Mesendoderm (in vitro differentiated cells): ENCODE results near the gene STX1B.

Experiments used
- DNase-seq: peaks from one replicate; pipeline ENCODE4 v3.0.0; 2013
- H2AK5ac ChIP-seq: 2 replicates; pipeline ENCODE4 v1.6.1; 2013; ENCODE audit warnings: low read length, inconsistent platforms
- H2BK120ac ChIP-seq: 2 replicates; pipeline ENCODE4 v1.6.1; 2013; ENCODE audit warnings: low read depth, mild to moderate bottlenecking, low read length, moderate library complexity, mixed read lengths
- H2BK15ac ChIP-seq: replicated peaks from 2 replicates; pipeline ENCODE4 v1.6.1; 2013; ENCODE audit warnings: low read depth, mild to moderate bottlenecking, moderate library complexity
- H2BK5ac ChIP-seq: 2 replicates; pipeline ENCODE4 v1.6.1; 2013; ENCODE audit warnings: low read length, inconsistent platforms
- H3K18ac ChIP-seq: 2 replicates; pipeline ENCODE4 v1.6.1; 2013; ENCODE audit warnings: mild to moderate bottlenecking, low read length, mixed read lengths
- H3K23ac ChIP-seq: one replicate; pipeline ENCODE4 v1.6.1; 2013; ENCODE audit warnings: low read length
- H3K27ac ChIP-seq: 2 replicates; pipeline ENCODE4 v1.5.1; 2013; ENCODE audit warnings: low read depth, mild to moderate bottlenecking, inconsistent platforms, low read length, moderate library complexity
- H3K27me3 ChIP-seq: 2 replicates; pipeline ENCODE4 v1.6.1; 2013; ENCODE audit warnings: low read length, control low read depth, mild to moderate bottlenecking, inconsistent platforms; ENCODE audit not compliant: insufficient read depth, poor library complexity
- H3K36me3 ChIP-seq: 2 replicates; pipeline ENCODE4 v1.6.1; 2013; ENCODE audit warnings: low read length, inconsistent platforms; ENCODE audit not compliant: control insufficient read depth, insufficient read depth
- H3K4ac ChIP-seq: one replicate; pipeline ENCODE4 v1.6.1; 2013; ENCODE audit warnings: low read depth, mild to moderate bottlenecking, low read length, moderate library complexity
- H3K4me1 ChIP-seq: 2 replicates; pipeline ENCODE4 v1.6.1; 2013; ENCODE audit warnings: low read depth, low read length, inconsistent platforms; ENCODE audit not compliant: control insufficient read depth
- H3K4me2 ChIP-seq: 2 replicates; pipeline ENCODE4 v1.6.1; 2013; ENCODE audit warnings: low read length
- H3K4me3 ChIP-seq: 2 replicates; pipeline ENCODE4 v1.5.1; 2013; ENCODE audit warnings: mild to moderate bottlenecking, low read length
- H3K56ac ChIP-seq: one replicate; pipeline ENCODE4 v1.6.1; 2013; ENCODE audit warnings: low read length
- H3K79me1 ChIP-seq: 2 replicates; pipeline ENCODE4 v1.6.1; 2013; ENCODE audit warnings: low read length, inconsistent platforms
- H3K79me2 ChIP-seq: 2 replicates; pipeline ENCODE4 v1.6.1; 2013; ENCODE audit warnings: mild to moderate bottlenecking, low read length; ENCODE audit not compliant: control insufficient read depth, insufficient read depth
- H3K9ac ChIP-seq: 2 replicates; pipeline ENCODE4 v1.6.1; 2013; ENCODE audit warnings: low read length, inconsistent platforms
- H4K5ac ChIP-seq: one replicate; pipeline ENCODE4 v1.6.1; 2013; ENCODE audit warnings: low read length
- H4K8ac ChIP-seq: one replicate; pipeline ENCODE4 v1.6.1; 2013; ENCODE audit warnings: low read depth, mild to moderate bottlenecking, control low read depth, low read length, moderate library complexity
- WGBS: extraction: QIAGEN DNeasy Blood & Tissue Kit; methylation state at CpG from one replicate; pipeline ENCODE4 v1.1.7; 2013; ENCODE audit warnings: low lambda C conversion rate, missing lambda C conversion rate; ENCODE audit not compliant: insufficient coverage; ENCODE audit errors: extremely low coverage; 5-methylcytosine and 5-hydroxymethylcytosine counted together

The STX1B gene

DNA sequence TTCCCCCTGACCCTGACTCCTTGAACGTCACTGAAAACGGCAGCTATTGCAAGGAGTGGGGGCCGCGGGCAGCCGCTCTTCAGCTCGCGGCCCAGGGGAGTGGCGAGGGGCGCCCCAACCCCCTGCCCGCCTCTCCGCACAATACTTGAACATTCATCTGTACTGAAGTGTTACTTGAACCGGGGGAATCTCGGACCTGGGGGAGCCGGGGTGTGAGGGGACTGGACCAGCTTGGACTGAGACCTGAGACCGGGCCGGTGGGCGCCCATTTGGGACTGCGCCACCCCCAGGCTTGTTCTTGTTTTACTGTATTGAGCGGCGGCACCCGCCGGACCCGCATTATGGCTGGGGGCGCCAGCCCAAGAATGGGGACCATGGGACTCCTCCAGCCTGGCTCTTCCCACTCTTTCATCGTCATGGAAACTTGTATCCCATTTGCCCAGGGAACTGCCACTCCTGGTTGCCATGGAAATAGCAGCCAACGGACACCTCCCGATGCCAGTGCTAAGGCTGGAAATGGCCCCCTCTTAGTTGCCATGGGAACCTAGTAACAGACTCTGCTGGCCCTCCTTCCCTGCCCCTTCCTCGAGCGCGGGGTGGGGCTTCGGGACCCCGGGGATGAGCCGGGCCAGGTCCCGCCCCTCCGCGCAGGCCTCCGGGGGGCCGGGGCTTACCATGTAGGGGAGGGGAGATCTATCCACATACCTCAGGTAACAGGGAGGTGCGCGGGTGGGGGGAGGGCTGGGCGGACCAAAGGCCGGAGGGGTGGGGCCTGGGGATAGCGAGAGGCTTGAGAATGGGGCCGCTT is 62.4 kb downstream of the STX1B start:
- no peak overlapping the region for H3K23ac ChIP-seq
- no peak overlapping the region for H4K8ac ChIP-seq
- H3K18ac ChIP-seq, result peak overlapping the region; percentile 94
- H3K27me3 ChIP-seq, result no peaks in the 10 kb centered on the region
- peaks cover 5% of the 10 kb centered on the region for H3K79me1 ChIP-seq
- H4K5ac ChIP-seq, result no peak overlapping the region
- peak; percentile 100 for DNase-seq
- H2AK5ac ChIP-seq, result no peak overlapping the region
- H3K27ac ChIP-seq, result peak overlapping the region; percentile 96
- no peaks in the 10 kb centered on the region for H3K79me2 ChIP-seq
- H3K4me3 ChIP-seq, result peak overlapping the region; percentile 17
- peak overlapping the region; percentile 89 for H3K9ac ChIP-seq
- no CpG with 5 or more reads among the region's 44 CpGs for WGBS
- no peak overlapping the region for H3K4ac ChIP-seq
- peak overlapping the region; percentile 68 for H3K4me2 ChIP-seq
- H3K4me1 ChIP-seq, result peaks cover 7% of the 10 kb centered on the region
- H3K36me3 ChIP-seq, result peaks cover 6% of the 10 kb centered on the region
- H2BK120ac ChIP-seq, result no peak overlapping the region
- peak overlapping the region; percentile 98 for H3K56ac ChIP-seq
- H2BK5ac ChIP-seq, result no peak overlapping the region
- no peak overlapping the region for H2BK15ac ChIP-seq

DNA sequence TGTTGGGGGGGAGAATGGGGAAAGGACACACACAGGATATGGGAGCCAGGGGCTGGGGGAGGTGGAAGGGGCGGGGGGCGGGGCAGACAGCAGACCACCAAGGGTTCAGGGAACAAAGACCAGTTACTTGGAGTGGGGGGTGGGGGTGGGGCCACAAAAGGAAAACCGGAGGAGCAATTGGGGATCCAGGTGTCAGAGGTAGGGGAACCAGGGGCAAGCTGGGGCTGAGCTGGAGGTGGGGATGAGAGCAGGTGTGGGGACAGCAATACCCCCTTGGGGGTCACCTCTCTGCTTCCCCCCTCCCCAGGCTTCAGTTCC is 62.9 kb downstream of the STX1B start:
- Histone ChIP-seq H3K4me2 (peak overlapping the region; percentile 68), H4K8ac (no peak overlapping the region), H3K4me1 (peaks cover 7% of the 10 kb centered on the region), H3K9ac (peak overlapping the region; percentile 66), H3K18ac (peak overlapping the region; percentile 29), H3K4ac (no peak overlapping the region), H3K27me3 (no peaks in the 10 kb centered on the region), H3K36me3 (peaks cover 7% of the 10 kb centered on the region), H3K56ac (peak overlapping the region; percentile 78), H3K23ac (no peak overlapping the region), H4K5ac (no peak overlapping the region), H2BK15ac (no peak overlapping the region), H2BK120ac (no peak overlapping the region), H3K27ac (peak overlapping the region; percentile 49), H3K79me1 (peaks cover 5% of the 10 kb centered on the region), H3K79me2 (no peaks in the 10 kb centered on the region), H2AK5ac (no peak overlapping the region), H3K4me3 (no peak overlapping the region), H2BK5ac (no peak overlapping the region)
- WGBS, result no CpG with 5 or more reads among the region's 3 CpGs
- no peak for DNase-seq

- no peak overlapping the region for H2BK5ac ChIP-seq
- H3K4me2 ChIP-seq, result no peak overlapping the region
- H3K36me3 ChIP-seq, result peaks cover 7% of the 10 kb centered on the region
- H3K18ac ChIP-seq, result no peak overlapping the region
- H3K79me2 ChIP-seq, result no peaks in the 10 kb centered on the region
- H4K8ac ChIP-seq, result no peak overlapping the region
- peaks cover 5% of the 10 kb centered on the region for H3K79me1 ChIP-seq
- no peak overlapping the region for H3K4ac ChIP-seq
- no peak overlapping the region for H3K27ac ChIP-seq
- peaks cover 7% of the 10 kb centered on the region for H3K4me1 ChIP-seq
- H3K9ac ChIP-seq, result no peak overlapping the region
- H4K5ac ChIP-seq, result no peak overlapping the region
- H2BK120ac ChIP-seq, result no peak overlapping the region
- no peak overlapping the region for H3K23ac ChIP-seq
- no peaks in the 10 kb centered on the region for H3K27me3 ChIP-seq
- no peak overlapping the region for H3K4me3 ChIP-seq
- no CpG with 5 or more reads among the region's 38 CpGs for WGBS
- no peak overlapping the region for H2BK15ac ChIP-seq
- H2AK5ac ChIP-seq, result no peak overlapping the region
- H3K56ac ChIP-seq, result peak overlapping the region; percentile 60
- no peak for DNase-seq
These were observed 63.5 kb downstream of the STX1B start for GRCh38 chr16:30946671-30947540.

GRCh38 chr16:30944352-30944751 is 66.1 kb downstream of the STX1B start:
- no peak overlapping the region for H2AK5ac ChIP-seq
- H4K5ac ChIP-seq, result no peak overlapping the region
- H3K4me3 ChIP-seq, result no peak overlapping the region
- no peak overlapping the region for H3K56ac ChIP-seq
- no peak for DNase-seq
- no peak overlapping the region for H4K8ac ChIP-seq
- peaks cover 2% of the 10 kb centered on the region for H3K4me1 ChIP-seq
- no peak overlapping the region for H2BK5ac ChIP-seq
- H3K27me3 ChIP-seq, result no peaks in the 10 kb centered on the region
- H3K36me3 ChIP-seq, result peaks cover 8% of the 10 kb centered on the region
- no peak overlapping the region for H3K18ac ChIP-seq
- H3K79me1 ChIP-seq, result peaks cover 2% of the 10 kb centered on the region
- H3K4me2 ChIP-seq, result no peak overlapping the region
- no peak overlapping the region for H3K9ac ChIP-seq
- H3K27ac ChIP-seq, result no peak overlapping the region
- no peak overlapping the region for H2BK120ac ChIP-seq
- no peaks in the 10 kb centered on the region for H3K79me2 ChIP-seq
- H3K4ac ChIP-seq, result no peak overlapping the region
- no peak overlapping the region for H2BK15ac ChIP-seq
- no peak overlapping the region for H3K23ac ChIP-seq

GRCh38 chr16:30942426-30942806 is 68.0 kb downstream of the STX1B start:
- Histone ChIP-seq H3K4me3 (no peak overlapping the region), H4K5ac (no peak overlapping the region), H2BK15ac (no peak overlapping the region), H3K27ac (no peak overlapping the region), H2BK120ac (no peak overlapping the region), H4K8ac (no peak overlapping the region), H3K27me3 (no peaks in the 10 kb centered on the region), H3K9ac (no peak overlapping the region), H3K4me2 (no peak overlapping the region), H3K36me3 (peaks cover 8% of the 10 kb centered on the region), H3K79me2 (no peaks in the 10 kb centered on the region), H3K18ac (no peak overlapping the region), H3K4me1 (no peaks in the 10 kb centered on the region), H3K4ac (no peak overlapping the region), H2BK5ac (no peak overlapping the region), H3K79me1 (peaks cover 2% of the 10 kb centered on the region), H2AK5ac (no peak overlapping the region), H3K56ac (peak overlapping the region; percentile 35), H3K23ac (no peak overlapping the region)
- WGBS, result no CpG with 5 or more reads among the region's 4 CpGs
- no peak for DNase-seq
